PC-3 (cell line): Measurements from ENCODE around the gene VSIG8.

Experiments used
- CTCF ChIP-seq: fragments of 300-600 bp; sonication (generic); conservative IDR thresholded peaks from 2 replicates; pipeline ENCODE4 v1.5.1; 2017; ENCODE audit warnings: antibody characterized with exemption, low read depth, mild to moderate bottlenecking, low read length
- EZH2phosphoT487 ChIP-seq: fragments of 300-600 bp; sonication (generic); IDR thresholded peaks from 2 replicates; pipeline ENCODE4 v1.6.1; 2018; ENCODE audit warnings: mild to moderate bottlenecking, antibody characterized with exemption, low read length, borderline replicate concordance

DNA sequence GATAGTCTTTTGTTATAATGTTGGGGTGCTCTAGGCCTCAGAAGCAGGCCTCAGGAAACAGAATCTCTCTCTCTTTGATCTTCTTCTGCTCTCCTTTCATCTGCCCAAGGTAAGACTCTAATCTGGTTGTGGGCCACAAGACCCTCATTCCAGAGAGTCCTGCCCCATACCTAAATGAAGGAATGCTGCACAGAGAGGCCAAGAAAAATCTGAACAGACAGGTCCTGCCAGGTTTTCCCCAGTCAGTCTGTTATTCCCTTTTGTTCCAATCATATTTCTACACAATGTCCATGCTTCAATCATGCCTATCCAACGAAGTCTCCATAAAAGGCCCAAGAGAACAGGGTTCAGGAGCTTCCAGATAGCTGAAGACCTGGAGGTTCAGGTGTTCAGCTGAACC is 44.5 kb upstream of the VSIG8 start:
- TF ChIP-seq CTCF: no peak
- no peak for TF ChIP-seq EZH2phosphoT487
